ENCODE results near the gene ALMS1. TPM values are rescaled to one million over a fixed set of nuclear protein-coding genes. Genes with fewer than 3 reads are reported as not detected.
"Not testable (repeated sequence)": the region's sequence is repeated elsewhere in the genome, so short reads cannot be mapped to it uniquely, and the experiment has no call there.

Gene ALMS1
- total RNA-seq, 1 donor from 2014 or later = 20.0 TPM

- DNase-seq (ENCODE audit: low spot score) = no peak
- Mint-ChIP-seq H3K4me1 (ENCODE audit: low read depth) (no peaks in the 10 kb centered on the region), H3K4me3 (ENCODE audit: unreplicated experiment) (no peak overlapping the region), H3K36me3 (ENCODE audit: low read depth) (peaks cover 1% of the 10 kb centered on the region), H3K27ac (ENCODE audit: unreplicated experiment) (no peak overlapping the region), H3K27me3 (ENCODE audit: low read depth) (peaks cover 14% of the 10 kb centered on the region), H3K9me3 (ENCODE audit: low read depth) (peaks cover 2% of the 10 kb centered on the region)
- TF ChIP-seq, protein P1, sequence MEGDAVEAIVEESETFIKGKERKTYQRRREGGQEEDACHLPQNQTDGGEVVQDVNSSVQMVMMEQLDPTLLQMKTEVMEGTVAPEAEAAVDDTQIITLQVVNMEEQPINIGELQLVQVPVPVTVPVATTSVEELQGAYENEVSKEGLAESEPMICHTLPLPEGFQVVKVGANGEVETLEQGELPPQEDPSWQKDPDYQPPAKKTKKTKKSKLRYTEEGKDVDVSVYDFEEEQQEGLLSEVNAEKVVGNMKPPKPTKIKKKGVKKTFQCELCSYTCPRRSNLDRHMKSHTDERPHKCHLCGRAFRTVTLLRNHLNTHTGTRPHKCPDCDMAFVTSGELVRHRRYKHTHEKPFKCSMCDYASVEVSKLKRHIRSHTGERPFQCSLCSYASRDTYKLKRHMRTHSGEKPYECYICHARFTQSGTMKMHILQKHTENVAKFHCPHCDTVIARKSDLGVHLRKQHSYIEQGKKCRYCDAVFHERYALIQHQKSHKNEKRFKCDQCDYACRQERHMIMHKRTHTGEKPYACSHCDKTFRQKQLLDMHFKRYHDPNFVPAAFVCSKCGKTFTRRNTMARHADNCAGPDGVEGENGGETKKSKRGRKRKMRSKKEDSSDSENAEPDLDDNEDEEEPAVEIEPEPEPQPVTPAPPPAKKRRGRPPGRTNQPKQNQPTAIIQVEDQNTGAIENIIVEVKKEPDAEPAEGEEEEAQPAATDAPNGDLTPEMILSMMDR (IDR thresholded peaks at IDR 0.05) = no peak
These were observed 255.5 kb downstream of the ALMS1 start for GRCh38 chr2:73640946-73641766.

- peaks cover 1% of the 10 kb centered on the region for H3K36me3 Mint-ChIP-seq (ENCODE audit: low read depth)
- DNase-seq (ENCODE audit: low spot score) = no peak
- no peak overlapping the region for H3K27ac Mint-ChIP-seq (ENCODE audit: unreplicated experiment)
- peaks cover 16% of the 10 kb centered on the region for H3K27me3 Mint-ChIP-seq (ENCODE audit: low read depth)
- TF ChIP-seq, protein P1 (IDR thresholded peaks at IDR 0.05) = no peak
- peaks cover 5% of the 10 kb centered on the region for H3K9me3 Mint-ChIP-seq (ENCODE audit: low read depth)
- no peaks in the 10 kb centered on the region for H3K4me1 Mint-ChIP-seq (ENCODE audit: low read depth)
- no peak overlapping the region for H3K4me3 Mint-ChIP-seq (ENCODE audit: unreplicated experiment)
These were observed 256.1 kb downstream of the ALMS1 start for GRCh38 chr2:73641767-73642062.

DNA sequence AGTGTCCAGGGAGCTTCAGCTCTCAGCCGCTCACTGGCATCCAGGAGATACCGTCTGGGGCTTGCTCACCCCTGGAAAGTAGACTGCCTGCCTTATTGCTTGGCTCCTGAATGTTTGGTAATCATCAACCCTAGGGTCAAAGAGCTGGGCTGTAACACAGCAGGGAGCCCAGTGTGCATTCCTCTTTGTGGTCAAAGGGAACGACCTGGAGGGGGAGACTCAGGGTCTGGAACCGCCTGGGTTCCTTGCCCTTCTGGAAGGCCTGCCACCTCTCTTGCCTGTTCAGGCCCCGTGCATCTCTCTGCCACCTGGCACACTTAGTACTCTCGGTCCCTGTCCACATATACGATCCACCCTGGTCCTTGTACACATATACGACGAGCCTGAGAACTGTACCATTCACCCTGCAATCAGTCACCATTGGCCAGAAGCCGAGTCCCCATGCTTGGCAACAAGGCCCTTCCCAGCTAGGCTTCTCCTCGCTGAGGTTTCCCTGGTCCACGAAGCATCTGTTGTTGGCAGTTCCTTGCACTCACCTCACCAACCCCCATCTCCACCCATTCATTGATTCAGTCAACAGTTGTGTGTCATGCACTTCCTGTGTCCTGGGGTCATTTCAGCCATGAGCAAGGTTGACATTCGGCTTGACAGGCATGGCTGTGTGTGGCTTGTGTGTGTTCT, 256.8 kb downstream of the ALMS1 start, which contains the start of gene NAT8:
Gene NAT8 (minus strand): TSS at position 85 of the 681 bp plus-strand sequence. CDS start 794 bp downstream, outside the sequence.
- DNase-seq (ENCODE audit: low spot score) = no peak
- peaks cover 7% of the 10 kb centered on the region for H3K9me3 Mint-ChIP-seq (ENCODE audit: low read depth)
- TF ChIP-seq, protein P1 (IDR thresholded peaks at IDR 0.05) = no peak
- peaks cover 21% of the 10 kb centered on the region for H3K27me3 Mint-ChIP-seq (ENCODE audit: low read depth)
- H3K4me1 Mint-ChIP-seq (ENCODE audit: low read depth) = no peaks in the 10 kb centered on the region
- H3K36me3 Mint-ChIP-seq (ENCODE audit: low read depth) = peaks cover 1% of the 10 kb centered on the region
- no peak within 1 kb of the TSS for H3K27ac Mint-ChIP-seq (ENCODE audit: unreplicated experiment)
- H3K4me3 Mint-ChIP-seq (ENCODE audit: unreplicated experiment) = no peak within 1 kb of the TSS

DNA sequence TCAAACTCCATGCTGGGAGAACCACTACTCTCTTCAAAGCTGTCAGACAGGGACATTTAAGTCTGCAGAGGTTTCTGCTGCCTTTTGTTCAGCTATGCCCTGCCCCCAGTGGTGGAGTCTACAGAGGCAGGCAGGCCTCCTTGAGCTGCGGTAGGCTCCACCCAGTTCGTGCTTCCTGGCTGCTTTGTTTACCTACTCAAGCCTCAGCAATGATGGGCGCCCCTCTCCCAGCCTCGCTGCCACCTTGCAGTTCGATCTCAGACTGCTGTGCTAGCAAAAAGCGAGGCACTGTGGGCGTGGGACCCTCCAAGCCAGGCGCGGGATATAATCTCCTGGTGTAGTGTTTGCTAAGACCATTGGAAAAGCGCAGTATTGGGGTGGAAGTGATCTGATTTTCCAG, 262.1 kb downstream of the ALMS1 start:
- H3K27me3 Mint-ChIP-seq (ENCODE audit: low read depth) = peaks cover 24% of the 10 kb centered on the region
- H3K4me3 Mint-ChIP-seq (ENCODE audit: unreplicated experiment); H3K36me3 Mint-ChIP-seq (ENCODE audit: low read depth); DNase-seq (ENCODE audit: low spot score); H3K9me3 Mint-ChIP-seq (ENCODE audit: low read depth); H3K27ac Mint-ChIP-seq (ENCODE audit: unreplicated experiment); H3K4me1 Mint-ChIP-seq (ENCODE audit: low read depth): not testable (repeated sequence)

DNA sequence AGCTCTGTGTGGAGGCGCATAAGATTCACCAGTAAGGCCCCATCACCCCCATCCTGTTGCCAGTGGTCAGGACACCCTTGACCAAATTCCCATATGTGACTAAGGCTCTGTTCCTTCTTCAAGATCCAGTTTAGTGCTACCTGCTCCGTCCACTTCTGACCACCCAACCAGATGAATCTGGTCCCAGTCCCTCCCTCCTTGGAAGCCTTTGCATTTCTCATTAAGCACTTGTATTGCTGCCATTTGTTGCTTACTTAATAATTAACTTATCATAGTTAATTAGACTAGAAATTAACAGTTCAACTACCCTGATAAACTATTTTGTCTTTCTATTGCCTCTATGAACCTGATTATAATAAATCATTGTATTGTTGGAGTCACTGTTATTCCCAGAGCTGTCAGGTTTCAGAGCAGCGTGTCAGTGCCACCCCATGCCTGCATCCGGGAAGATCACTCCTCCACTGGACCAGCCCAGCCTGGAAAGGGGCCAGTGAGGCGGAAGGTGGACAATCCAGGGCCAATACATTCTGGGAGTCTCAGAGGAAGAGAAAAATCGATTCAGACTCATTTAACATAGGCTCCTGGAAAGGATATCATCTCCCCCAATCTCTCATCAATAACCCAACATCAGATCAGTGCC, 266.1 kb downstream of the ALMS1 start:
- no peak for DNase-seq (ENCODE audit: low spot score)
- peaks cover 12% of the 10 kb centered on the region for H3K27me3 Mint-ChIP-seq (ENCODE audit: low read depth)
- H3K9me3 Mint-ChIP-seq (ENCODE audit: low read depth) = peaks cover 2% of the 10 kb centered on the region
- TF ChIP-seq, protein P1 (IDR thresholded peaks at IDR 0.05) = no peak
- H3K4me3 Mint-ChIP-seq (ENCODE audit: unreplicated experiment) = no peak overlapping the region
- H3K27ac Mint-ChIP-seq (ENCODE audit: unreplicated experiment) = no peak overlapping the region
- no peaks in the 10 kb centered on the region for H3K4me1 Mint-ChIP-seq (ENCODE audit: low read depth)
- H3K36me3 Mint-ChIP-seq (ENCODE audit: low read depth) = no peaks in the 10 kb centered on the region
